Skeletal muscle cell (primary cell): ENCODE results near the gene PINK1.

Source experiments
- DNase-seq: peaks from one replicate; pipeline ENCODE4 v3.0.0-alpha.2; 2010; ENCODE audit warnings: low read depth
- H3K4me3 ChIP-seq: 2 replicates; pipeline ENCODE4 v1.5.1; 2011; ENCODE audit warnings: low read depth, mild to moderate bottlenecking, control low read depth, low read length, moderate library complexity

PINK1 gene

DNA sequence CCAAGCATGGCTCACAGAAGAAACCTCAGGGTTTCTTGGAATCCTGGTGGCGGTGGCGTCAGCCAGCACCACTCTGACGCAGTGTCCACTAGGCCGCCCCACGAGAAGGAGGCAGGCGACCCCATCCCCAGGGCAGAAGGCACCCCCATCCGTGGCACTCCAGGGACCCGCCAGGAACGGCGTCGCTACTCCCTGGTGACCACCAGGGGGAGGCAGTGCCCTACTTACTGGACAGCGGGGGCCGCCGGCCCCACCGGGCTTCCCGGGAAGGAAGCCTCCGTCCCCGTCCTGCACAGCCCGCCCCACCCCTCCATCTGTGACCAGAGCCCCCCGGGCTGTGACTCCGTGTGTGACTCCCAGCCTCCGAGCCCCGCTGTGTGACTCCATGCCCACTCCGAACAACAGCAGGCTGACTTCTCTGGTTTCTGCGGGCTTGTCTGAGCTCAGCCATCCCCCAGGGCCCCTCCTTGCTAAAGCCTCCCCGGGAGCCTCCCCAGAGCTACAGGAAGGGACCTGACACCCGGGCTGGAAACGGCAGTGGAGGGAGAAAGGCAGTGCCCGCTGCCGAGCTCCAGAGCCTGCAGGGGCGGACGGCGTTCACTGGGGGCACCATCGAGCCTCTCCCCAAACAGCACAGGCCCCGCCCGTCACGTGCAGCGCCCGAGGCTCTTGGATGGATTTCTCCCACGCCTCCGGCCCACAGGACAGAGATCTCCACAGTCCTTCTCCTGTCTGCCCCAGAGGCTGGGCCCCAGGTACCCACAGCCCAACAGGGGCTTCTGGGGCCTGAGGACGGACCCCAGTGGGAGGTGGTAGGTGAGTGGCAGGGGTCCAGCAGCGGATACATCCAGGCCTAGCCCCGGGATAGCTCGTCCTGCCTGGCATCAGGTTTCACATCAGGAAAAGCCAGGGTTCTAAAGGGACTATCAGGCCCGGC lies 63.4 kb downstream of the PINK1 start:
- peak; percentile 73 for DNase-seq
- peak overlapping the region; percentile 59 for H3K4me3 ChIP-seq

DNA sequence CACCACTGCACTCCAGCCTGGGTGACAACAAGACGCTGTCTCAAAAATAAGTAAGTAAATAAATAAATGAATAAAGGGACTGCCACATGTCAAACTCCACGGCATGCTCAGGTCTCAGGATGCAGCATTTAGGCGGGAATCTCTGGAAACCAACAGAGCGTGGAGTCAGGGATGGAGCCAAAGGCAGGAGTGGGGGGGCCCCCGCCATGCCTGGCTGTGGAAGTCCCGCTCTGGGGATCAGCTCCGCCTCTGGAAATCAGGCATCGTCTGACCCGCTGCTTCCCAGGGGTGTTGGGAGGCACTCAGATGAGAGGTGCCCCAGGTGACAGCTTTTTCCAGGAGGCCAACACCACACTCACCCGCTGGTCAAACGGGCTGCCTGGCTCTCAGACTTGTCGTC lies 64.3 kb downstream of the PINK1 start:
- no peak overlapping the region for H3K4me3 ChIP-seq
- no peak for DNase-seq

DNA sequence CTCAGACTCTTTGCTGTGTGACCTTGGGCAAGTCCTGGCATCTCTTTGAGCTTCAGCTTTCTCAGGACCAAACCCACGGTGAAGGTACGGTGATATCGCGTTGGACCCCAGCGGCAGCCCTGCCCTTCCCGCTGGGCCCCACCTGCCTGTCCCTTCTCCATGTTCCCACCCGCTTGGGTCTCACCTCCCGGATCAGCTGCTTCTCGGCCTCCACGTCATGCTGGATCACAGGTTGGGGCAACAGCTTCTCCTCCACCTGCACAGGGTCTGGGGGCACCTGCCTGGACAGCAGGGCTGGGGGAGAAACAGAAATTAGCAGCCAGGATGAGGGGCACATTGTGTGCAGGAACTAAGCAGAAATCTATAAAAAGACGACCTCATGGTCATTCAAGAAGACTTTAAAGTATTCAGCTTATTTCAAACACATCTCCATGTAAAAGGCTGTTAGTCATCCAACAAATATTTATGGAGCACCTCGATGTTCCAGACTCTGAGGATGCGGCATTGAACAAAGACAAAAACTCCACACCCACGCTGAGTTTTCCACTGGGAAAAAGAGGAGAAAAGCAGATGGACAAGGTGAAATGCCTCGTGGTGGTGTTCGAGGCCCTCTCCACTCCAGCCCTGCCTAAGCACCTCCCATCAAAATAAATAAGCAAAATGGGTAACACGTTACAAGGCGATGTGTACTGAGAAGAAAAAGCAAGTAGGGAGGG lies 65.1 kb downstream of the PINK1 start:
- peak; percentile 37 for DNase-seq
- no peak overlapping the region for H3K4me3 ChIP-seq

DNA sequence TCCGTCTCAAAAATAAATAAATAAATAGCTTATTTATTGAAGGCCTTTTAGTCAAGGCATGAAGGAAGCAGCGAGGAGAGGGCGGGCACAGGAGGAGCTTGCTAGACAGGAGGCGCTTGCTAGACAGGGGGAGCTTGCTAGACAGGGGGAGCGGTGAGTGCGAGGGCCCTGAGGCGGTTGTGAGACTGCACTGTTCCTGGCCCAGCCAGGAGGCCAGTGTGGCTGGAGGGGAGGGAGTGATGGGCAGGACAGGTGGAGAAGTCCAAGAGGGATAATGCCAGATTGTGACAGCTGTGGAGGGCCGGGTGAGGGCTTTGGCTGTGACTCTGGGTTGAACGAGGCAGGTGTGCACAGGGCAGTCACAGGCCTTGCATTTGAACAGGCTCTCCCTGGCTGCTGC lies 66.3 kb downstream of the PINK1 start:
- H3K4me3 ChIP-seq = no peak overlapping the region
- peak; percentile 27 for DNase-seq

DNA sequence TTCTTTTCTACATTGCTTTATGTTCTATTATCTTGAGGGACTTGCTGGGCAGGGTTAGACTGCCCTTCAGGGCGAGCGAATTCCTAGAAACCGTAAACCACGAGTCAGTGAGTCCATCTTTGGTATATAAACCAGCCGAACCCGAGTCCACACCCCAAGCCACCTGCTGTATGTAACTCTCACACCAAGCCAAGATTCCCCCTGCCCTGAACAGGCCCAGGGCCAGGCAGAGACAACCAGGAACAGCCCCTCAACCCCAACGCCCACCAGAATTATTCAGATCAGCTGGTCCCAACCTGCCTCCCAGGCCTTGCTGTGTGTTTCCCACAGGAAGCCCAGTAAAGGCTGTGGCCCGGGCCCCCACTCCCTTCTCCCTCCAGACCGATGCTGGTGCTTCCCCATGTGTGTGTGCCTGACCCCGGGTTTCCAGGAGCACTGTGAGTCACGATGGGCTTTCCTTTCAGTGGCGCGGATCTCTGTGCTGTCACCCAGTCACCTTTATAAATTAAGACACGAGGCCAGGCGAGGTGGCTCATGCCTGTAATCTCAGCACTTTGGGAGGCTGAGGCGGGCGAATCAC lies 67.5 kb downstream of the PINK1 start:
- no peak overlapping the region for H3K4me3 ChIP-seq
- no peak for DNase-seq
